C4-2B (cell line): ENCODE data around the gene C1orf159.

Experiments
- CTCF ChIP-seq: fragments of 450-650 bp; conservative IDR thresholded peaks from 2 replicates; pipeline ENCODE4 v1.5.1; 2017; ENCODE audit warnings: mild to moderate bottlenecking
- ZFX ChIP-seq: fragments of 450-650 bp; IDR thresholded peaks from 2 replicates; pipeline ENCODE4 v1.6.1; 2017

- no peak for TF ChIP-seq CTCF
- TF ChIP-seq ZFX, result no peak
Observed at GRCh38 chr1:1062348-1063163, 53.3 kb downstream of the C1orf159 start.
